SK-N-MC (cell line): ENCODE data around the gene P2RY14.
"Not testable (repeated sequence)": the region's sequence is repeated elsewhere in the genome, so short reads cannot be mapped to it uniquely, and the experiment has no call there.

Experiments
- DNase-seq: peaks from one replicate; pipeline ENCODE4 v3.0.0-alpha.2; 2011; ENCODE audit warnings: low read depth, low spot score
- H3K27ac ChIP-seq: fragments of 200-600 bp; sonication (generic); 2 replicates; pipeline ENCODE4 v1.5.1; 2016; ENCODE audit warnings: mixed run types
- H3K36me3 ChIP-seq: fragments of 200-600 bp; sonication (generic); 2 replicates; pipeline ENCODE4 v1.6.1; 2017; ENCODE audit warnings: antibody characterized with exemption, low read length, mixed read lengths; ENCODE audit not compliant: insufficient read depth
- H3K4me3 ChIP-seq: fragments of 200-600 bp; sonication (generic); 2 replicates; pipeline ENCODE4 v1.5.1; 2016
- H3K9ac ChIP-seq: fragments of 200-600 bp; sonication (generic); 2 replicates; pipeline ENCODE4 v1.8.0; 2017; ENCODE audit warnings: mixed run types, mixed read lengths; ENCODE audit not compliant: insufficient read length
- H3K9me3 ChIP-seq: fragments of 200-600 bp; sonication (generic); 2 replicates; pipeline ENCODE4 v1.6.1; 2017; ENCODE audit warnings: low read depth, mild to moderate bottlenecking, antibody characterized with exemption, low read length, moderate library complexity, mixed read lengths
- EZH2 ChIP-seq: fragments of 200-600 bp; sonication (generic); IDR thresholded peaks from one replicate; pipeline ENCODE4 v1.6.1; 2017; ENCODE audit warnings: antibody characterized with exemption
- FOXP2 ChIP-seq: optimal IDR thresholded peaks from 2 replicates; pipeline ENCODE3; 2011; ENCODE audit warnings: mild to moderate bottlenecking, moderate library complexity; ENCODE audit not compliant: insufficient read depth; ENCODE audit errors: extremely low read length, control extremely low read depth
- POLR2AphosphoS5 ChIP-seq: IDR thresholded peaks from 2 replicates; pipeline ENCODE4 v1.6.1; 2012; ENCODE audit warnings: mild to moderate bottlenecking, low read depth, low read length, borderline replicate concordance

Gene P2RY14

GRCh38 chr3:151182349-151183079 is 95.8 kb downstream of the P2RY14 start:
- Histone ChIP-seq H3K4me3 (no peak overlapping the region), H3K9ac (no peak overlapping the region), H3K36me3 (no peaks in the 10 kb centered on the region), H3K9me3 (no peaks in the 10 kb centered on the region), H3K27ac (no peak overlapping the region)
- TF ChIP-seq FOXP2, result no peak
- no peak for TF ChIP-seq POLR2AphosphoS5
- TF ChIP-seq EZH2, result no peak
- DNase-seq, result no peak

- Histone ChIP-seq H3K27ac (no peak overlapping the region), H3K9me3 (no peaks in the 10 kb centered on the region), H3K4me3 (no peak overlapping the region), H3K9ac (no peak overlapping the region), H3K36me3 (no peaks in the 10 kb centered on the region)
- no peak for DNase-seq
- TF ChIP-seq POLR2AphosphoS5 (no peak), FOXP2 (no peak), EZH2 (no peak)
Measured at GRCh38 chr3:151178208-151178845, 100.0 kb downstream of the P2RY14 start.

GRCh38 chr3:151175952-151176351 is 102.4 kb downstream of the P2RY14 start:
- Histone ChIP-seq H3K9ac (no peak overlapping the region), H3K27ac (no peak overlapping the region), H3K4me3 (no peak overlapping the region), H3K9me3 (no peaks in the 10 kb centered on the region), H3K36me3 (no peaks in the 10 kb centered on the region)
- TF ChIP-seq EZH2 (no peak), POLR2AphosphoS5 (no peak), FOXP2 (no peak)
- no peak for DNase-seq

GRCh38 chr3:151174351-151174750 is 104.0 kb downstream of the P2RY14 start:
- TF ChIP-seq POLR2AphosphoS5, result no peak
- H3K36me3 ChIP-seq, result no peaks in the 10 kb centered on the region
- no peak overlapping the region for H3K4me3 ChIP-seq
- DNase-seq, result no peak
- no peak overlapping the region for H3K27ac ChIP-seq
- H3K9ac ChIP-seq, result no peak overlapping the region
- no peaks in the 10 kb centered on the region for H3K9me3 ChIP-seq

GRCh38 chr3:151171145-151171757 is 107.1 kb downstream of the P2RY14 start:
- no peak overlapping the region for H3K27ac ChIP-seq
- H3K4me3 ChIP-seq, result no peak overlapping the region
- no peak overlapping the region for H3K9ac ChIP-seq
- TF ChIP-seq POLR2AphosphoS5 (no peak), FOXP2 (no peak), EZH2 (no peak)
- no peaks in the 10 kb centered on the region for H3K9me3 ChIP-seq
- DNase-seq, result no peak
- no peaks in the 10 kb centered on the region for H3K36me3 ChIP-seq

GRCh38 chr3:151169948-151170679 is 108.2 kb downstream of the P2RY14 start:
- H3K4me3 ChIP-seq, H3K9ac ChIP-seq, H3K36me3 ChIP-seq, H3K27ac ChIP-seq, H3K9me3 ChIP-seq, DNase-seq: not testable (repeated sequence)

GRCh38 chr3:151169262-151169947 is 108.9 kb downstream of the P2RY14 start:
- DNase-seq, result no peak
- Histone ChIP-seq H3K4me3 (no peak overlapping the region), H3K9ac (no peak overlapping the region), H3K27ac (no peak overlapping the region), H3K9me3 (no peaks in the 10 kb centered on the region), H3K36me3 (no peaks in the 10 kb centered on the region)
- TF ChIP-seq EZH2, result no peak

GRCh38 chr3:151168269-151169094 is 109.9 kb downstream of the P2RY14 start:
- TF ChIP-seq FOXP2, result no peak
- no peak for TF ChIP-seq POLR2AphosphoS5
- no peak for TF ChIP-seq EZH2
- no peak overlapping the region for H3K27ac ChIP-seq
- H3K9ac ChIP-seq, result no peak overlapping the region
- no peaks in the 10 kb centered on the region for H3K9me3 ChIP-seq
- no peak overlapping the region for H3K4me3 ChIP-seq
- DNase-seq, result peak; percentile 37
- no peaks in the 10 kb centered on the region for H3K36me3 ChIP-seq
